ENCODE results near the gene HS3ST6. TPM values are rescaled to one million over a fixed set of nuclear protein-coding genes. Genes with fewer than 3 reads are reported as not detected.

HS3ST6 gene
- total and polyA plus RNA-seq, 2 of the 13 experiments (the other 11 are each of a cell fraction or from before 2014, with no cell fraction given): not detected

- Histone ChIP-seq H3K27ac (ENCODE audit: extremely low read length, insufficient read depth, low read length) (no peak overlapping the region), H3K79me2 (ENCODE audit: insufficient read depth, low read length) (peaks cover 24% of the 10 kb centered on the region), H3K4me1 (ENCODE audit: insufficient read depth, low read length) (peaks cover 57% of the 10 kb centered on the region), H3K9ac (ENCODE audit: insufficient read depth, low read depth, low read length) (peak overlapping the region; percentile 42), H3K27me3 (ENCODE audit: control insufficient read depth in 1 of 2, insufficient read depth in 2 of 2, low read length in 2 of 2) (peaks cover 1 to 12% of the 10 kb centered on the region in 2 experiments; a peak in 4 of 5 replicates), H4K20me1 (ENCODE audit: insufficient read depth, low read length) (peaks cover 28% of the 10 kb centered on the region), H3K4me3 (replicated peaks in 1 of 3; ENCODE audit: insufficient read depth in 1 of 3, low read depth in 2 of 3, low read length in 3 of 3) (peak overlapping the region in 2 of 3 experiments; percentile 52 to 98; a peak in 4 of 6 replicates), H2AFZ (ENCODE audit: low read length) (peak overlapping the region; percentile 65), H3K36me3 (replicated peaks in 1 of 2; ENCODE audit: control insufficient read depth in 1 of 2, insufficient read depth in 2 of 2, low read length in 2 of 2) (peaks cover 3 to 16% of the 10 kb centered on the region in 2 experiments; a peak in 3 of 5 replicates), H3K4me2 (ENCODE audit: low read depth, low read length) (peak overlapping the region; percentile 98), H3K9me3 (ENCODE audit: low read length) (no peaks in the 10 kb centered on the region)
- FAIRE-seq (no peak), DNase-seq (ENCODE audit: low spot score) (no peak), ATAC-seq (peak; percentile 2)
- intact Hi-C loops (cut with micrococcal nuclease; ENCODE audit: unreplicated experiment): loop anchor here (2.0 kb wide), 1 partner anchor 18 kb away; no protein-coding TSS in a partner anchor
- WGBS (ENCODE audit: low lambda C conversion rate): 37% methylated on average over 11 of the region's 14 CpGs
- in situ Hi-C loops (cut with HindIII; ENCODE audit: extremely low pct_ligation_motif_present, low pct_unique_long_range_greater_than_20kb): no loop called here
- POLR2A ChIA-PET: interaction anchor here (7.4 kb wide), 1 partner anchor 17 kb away, joined by 139 read pairs; the partner anchor contains the start of gene MSRB1
- no TSS peak for BruUV-seq (replicated peaks)
- CTCF ChIA-PET (ENCODE audit: low intra/inter-chr PET ratio, low total read pairs): no interaction called here
- TF ChIP-seq DZIP1 (CRISPR knock-in tag; IDR thresholded peaks at IDR 0.05) (no peak), ZNF232 (CRISPR knock-in tag; IDR thresholded peaks at IDR 0.05; ENCODE audit: borderline replicate concordance) (no peak), MATR3 (CRISPR knock-in tag; IDR thresholded peaks at IDR 0.05) (no peak), ZNF556 (CRISPR knock-in tag; IDR thresholded peaks at IDR 0.05; ENCODE audit: borderline replicate concordance) (no peak), ELF1 (CRISPR knock-in tag; IDR thresholded peaks at IDR 0.05) (no peak), ZNF180 (CRISPR knock-in tag; IDR thresholded peaks at IDR 0.05; ENCODE audit: borderline replicate concordance, low read depth) (no peak), THAP9 (CRISPR knock-in tag; IDR thresholded peaks at IDR 0.05; ENCODE audit: borderline replicate concordance) (no peak), HNF4A (CRISPR knock-in tag; IDR thresholded peaks at IDR 0.05) (no peak), ZNF709 (CRISPR knock-in tag; IDR thresholded peaks at IDR 0.05) (no peak), ZMYM3 (CRISPR knock-in tag; IDR thresholded peaks at IDR 0.05) (peak; percentile 85), ZFP36 (IDR thresholded peaks at IDR 0.05; ENCODE audit: borderline replicate concordance, low read depth, low read length, partially characterized antibody) (peak; percentile 84), NKX3-1 (CRISPR knock-in tag; IDR thresholded peaks at IDR 0.05) (0 out of 2 replicates have a peak, but pooled peaks have one; percentile 10), KDM3A (CRISPR knock-in tag; IDR thresholded peaks at IDR 0.05; ENCODE audit: low read depth) (no peak), MLLT10 (CRISPR knock-in tag; IDR thresholded peaks at IDR 0.05) (no peak)
- TF ChIP-seq, protein P1, sequence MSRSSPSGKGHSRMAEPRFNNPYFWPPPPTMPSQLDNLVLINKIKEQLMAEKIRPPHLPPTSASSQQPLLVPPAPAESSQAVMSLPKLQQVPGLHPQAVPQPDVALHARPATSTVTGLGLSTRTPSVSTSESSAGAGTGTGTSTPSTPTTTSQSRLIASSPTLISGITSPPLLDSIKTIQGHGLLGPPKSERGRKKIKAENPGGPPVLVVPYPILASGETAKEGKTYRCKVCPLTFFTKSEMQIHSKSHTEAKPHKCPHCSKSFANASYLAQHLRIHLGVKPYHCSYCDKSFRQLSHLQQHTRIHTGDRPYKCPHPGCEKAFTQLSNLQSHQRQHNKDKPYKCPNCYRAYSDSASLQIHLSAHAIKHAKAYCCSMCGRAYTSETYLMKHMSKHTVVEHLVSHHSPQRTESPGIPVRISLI (CRISPR knock-in tag; IDR thresholded peaks at IDR 0.05; ENCODE audit: borderline replicate concordance): no peak
- TF ChIP-seq, protein P2, sequence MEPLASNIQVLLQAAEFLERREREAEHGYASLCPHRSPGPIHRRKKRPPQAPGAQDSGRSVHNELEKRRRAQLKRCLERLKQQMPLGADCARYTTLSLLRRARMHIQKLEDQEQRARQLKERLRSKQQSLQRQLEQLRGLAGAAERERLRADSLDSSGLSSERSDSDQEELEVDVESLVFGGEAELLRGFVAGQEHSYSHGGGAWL (CRISPR knock-in tag; IDR thresholded peaks at IDR 0.05): no peak
Measured at GRCh38 chr16:1958715-1959268, 40.6 kb upstream of the HS3ST6 start.
